Measurements from ENCODE around the gene CHN1.
A peak's percentile ranks its signal among the peaks of the same experiment; 100 is the strongest.

Gene CHN1

DNA sequence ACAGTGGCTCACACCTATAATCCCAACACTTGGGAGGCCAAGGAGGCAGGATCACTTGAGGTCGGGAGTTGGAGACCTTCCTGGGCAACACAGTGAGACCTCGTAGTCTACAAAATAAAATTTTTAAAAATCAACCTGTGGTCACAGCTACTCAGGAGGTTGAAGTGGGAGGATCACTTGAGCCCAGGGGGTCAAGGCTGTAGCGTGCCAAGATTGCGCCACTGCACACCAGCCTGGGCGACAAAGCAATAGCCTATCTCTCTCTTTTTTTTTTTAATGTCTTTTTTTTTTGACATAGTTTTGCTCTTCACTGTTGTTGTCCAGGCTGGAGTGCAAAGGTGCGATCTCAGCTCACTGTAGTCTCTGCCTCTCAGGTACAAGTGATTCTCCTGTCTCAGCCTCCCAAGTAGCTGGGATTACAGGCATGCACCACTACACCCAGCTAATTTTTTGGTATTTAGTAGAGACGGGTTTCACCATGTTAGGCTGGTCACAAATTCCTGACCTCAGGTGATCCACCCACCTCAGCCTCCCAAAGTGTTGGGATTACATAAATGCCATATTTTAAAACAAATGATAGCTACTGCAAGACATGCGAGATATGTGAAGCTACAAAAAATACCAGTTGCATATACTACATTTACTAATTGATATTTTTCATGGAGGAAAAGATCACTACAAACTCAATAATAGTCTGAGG lies 55.0 kb downstream of the CHN1 start:
- no peaks in the 10 kb centered on the region for H3K27me3 ChIP-seq (ENCODE audit: control insufficient read depth, insufficient read depth, low read length)
- no peaks in the 10 kb centered on the region for H3K9me3 ChIP-seq (ENCODE audit: control insufficient read depth, low read depth, low read length)
- no peaks in the 10 kb centered on the region for H3K36me3 ChIP-seq (ENCODE audit: control insufficient read depth, low read depth, low read length)
- no peak overlapping the region for H3K9ac ChIP-seq (ENCODE audit: low read length)
- H3K4me1 ChIP-seq (ENCODE audit: control insufficient read depth, low read depth, low read length) = peaks cover 18% of the 10 kb centered on the region
- H3K27ac ChIP-seq (ENCODE audit: low read length) = no peak overlapping the region
- no peak overlapping the region for H3K4me3 ChIP-seq (ENCODE audit: low read length)

DNA sequence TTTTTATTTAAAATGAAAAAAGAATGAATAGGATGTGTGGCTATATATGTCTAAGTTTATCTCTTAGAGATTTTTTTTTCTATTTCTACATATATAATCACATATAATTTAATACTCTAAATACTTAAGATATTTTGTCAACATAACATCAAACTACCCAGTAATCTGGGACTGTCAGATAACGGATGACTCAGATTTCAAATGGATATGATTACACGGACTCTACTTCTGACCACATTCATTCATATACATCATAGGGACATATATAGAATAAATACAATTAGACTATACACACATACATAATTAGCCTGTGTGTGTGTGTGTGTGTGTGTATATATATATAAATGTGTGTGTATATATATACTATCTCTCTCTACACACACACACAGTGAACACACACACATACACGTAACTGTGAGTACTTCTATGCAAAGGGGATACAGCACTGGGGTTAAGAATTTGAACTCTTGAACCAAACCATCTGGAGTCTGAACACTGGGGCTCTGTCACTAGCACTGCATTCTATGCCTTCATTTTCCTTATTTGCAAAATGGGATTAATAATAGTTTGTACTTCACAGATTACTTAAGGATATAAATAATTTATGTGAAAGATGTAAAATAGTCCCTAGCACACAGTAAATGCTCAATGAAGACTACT lies 59.5 kb downstream of the CHN1 start:
- Histone ChIP-seq H3K36me3 (ENCODE audit: control insufficient read depth, low read depth, low read length) (peaks cover 17% of the 10 kb centered on the region), H3K4me3 (ENCODE audit: low read length) (no peak overlapping the region), H3K9ac (ENCODE audit: low read length) (no peak overlapping the region), H3K9me3 (ENCODE audit: control insufficient read depth, low read depth, low read length) (no peaks in the 10 kb centered on the region), H3K27ac (ENCODE audit: low read length) (no peak overlapping the region), H3K4me1 (ENCODE audit: control insufficient read depth, low read depth, low read length) (no peaks in the 10 kb centered on the region), H3K27me3 (ENCODE audit: control insufficient read depth, insufficient read depth, low read length) (no peaks in the 10 kb centered on the region)

DNA sequence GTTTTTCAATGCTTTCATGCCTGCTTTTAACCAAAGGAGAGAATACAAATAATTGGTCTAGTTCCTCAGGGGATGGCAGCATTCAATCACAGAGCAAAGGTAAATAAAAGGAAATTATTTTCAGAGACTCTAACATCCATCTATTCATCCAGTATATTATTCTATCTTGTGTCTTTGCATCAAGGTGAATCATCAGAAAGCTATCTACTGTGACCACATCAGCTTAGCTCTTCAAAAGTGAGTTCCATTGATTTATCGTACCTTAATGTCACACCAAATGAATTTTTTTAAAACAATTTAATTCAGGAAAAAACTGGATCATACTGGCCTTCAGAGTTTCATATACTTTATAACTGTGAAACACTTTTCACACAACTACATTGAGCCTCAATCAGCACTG lies 66.1 kb downstream of the CHN1 start:
- Histone ChIP-seq H3K4me1 (ENCODE audit: control insufficient read depth, low read depth, low read length) (no peaks in the 10 kb centered on the region), H3K4me3 (ENCODE audit: low read length) (no peak overlapping the region), H3K36me3 (ENCODE audit: control insufficient read depth, low read depth, low read length) (peaks cover 15% of the 10 kb centered on the region), H3K27ac (ENCODE audit: low read length) (no peak overlapping the region), H3K9ac (ENCODE audit: low read length) (no peak overlapping the region), H3K9me3 (ENCODE audit: control insufficient read depth, low read depth, low read length) (peaks cover 9% of the 10 kb centered on the region), H3K27me3 (ENCODE audit: control insufficient read depth, insufficient read depth, low read length) (no peaks in the 10 kb centered on the region)

- peaks cover 17% of the 10 kb centered on the region for H3K4me1 ChIP-seq (ENCODE audit: control insufficient read depth, low read depth, low read length)
- no peaks in the 10 kb centered on the region for H3K27me3 ChIP-seq (ENCODE audit: control insufficient read depth, insufficient read depth, low read length)
- H3K9ac ChIP-seq (ENCODE audit: low read length) = no peak overlapping the region
- H3K4me3 ChIP-seq (ENCODE audit: low read length) = no peak overlapping the region
- peaks cover 9% of the 10 kb centered on the region for H3K9me3 ChIP-seq (ENCODE audit: control insufficient read depth, low read depth, low read length)
- H3K27ac ChIP-seq (ENCODE audit: low read length) = no peak overlapping the region
- H3K36me3 ChIP-seq (ENCODE audit: control insufficient read depth, low read depth, low read length) = peaks cover 14% of the 10 kb centered on the region
These were observed 73.5 kb downstream of the CHN1 start for GRCh38 chr2:174931724-174932123.

GRCh38 chr2:174929786-174930185 lies 75.4 kb downstream of the CHN1 start:
- Histone ChIP-seq H3K4me1 (ENCODE audit: control insufficient read depth, low read depth, low read length) (peaks cover 34% of the 10 kb centered on the region), H3K9ac (ENCODE audit: low read length) (no peak overlapping the region), H3K9me3 (ENCODE audit: control insufficient read depth, low read depth, low read length) (peaks cover 6% of the 10 kb centered on the region), H3K4me3 (ENCODE audit: low read length) (no peak overlapping the region), H3K27ac (ENCODE audit: low read length) (no peak overlapping the region), H3K36me3 (ENCODE audit: control insufficient read depth, low read depth, low read length) (peaks cover 13% of the 10 kb centered on the region), H3K27me3 (ENCODE audit: control insufficient read depth, insufficient read depth, low read length) (no peaks in the 10 kb centered on the region)

DNA sequence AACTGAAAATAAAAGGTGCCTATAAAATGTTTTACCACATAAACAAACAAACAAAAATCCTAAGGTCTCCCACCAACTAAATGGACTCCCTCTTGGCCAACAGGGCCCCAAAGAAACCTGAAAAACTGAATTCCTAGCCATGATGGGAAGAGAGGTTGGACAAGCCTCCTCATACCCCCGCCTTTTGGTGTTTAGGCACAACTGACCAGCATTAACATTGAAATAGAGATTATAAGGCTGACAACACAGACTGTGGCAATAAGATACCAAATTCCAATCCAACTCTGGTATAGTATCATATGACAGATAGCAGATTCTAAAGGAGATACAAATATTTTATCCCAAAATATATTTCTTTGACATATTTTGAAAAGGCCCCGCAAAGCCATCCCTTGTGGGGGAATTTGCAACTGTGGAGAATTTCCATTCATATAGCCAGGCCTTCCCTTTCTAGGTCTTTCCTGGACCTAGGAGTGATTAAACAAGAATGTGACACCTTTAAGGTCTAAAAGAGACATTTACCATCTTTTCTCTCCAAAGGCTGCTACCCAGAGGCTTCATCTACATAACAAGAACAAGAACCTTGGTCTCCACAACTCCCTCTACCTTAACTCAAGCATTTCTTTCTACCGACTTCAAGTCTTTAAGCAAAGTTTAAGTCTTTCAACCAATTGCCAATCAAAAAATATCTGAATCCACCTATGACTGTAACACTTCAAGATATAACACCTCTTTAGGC lies 80.0 kb downstream of the CHN1 start:
- Histone ChIP-seq H3K9ac (ENCODE audit: low read length) (peak overlapping the region; percentile 33), H3K4me3 (ENCODE audit: low read length) (peak overlapping the region; percentile 29), H3K9me3 (ENCODE audit: control insufficient read depth, low read depth, low read length) (no peaks in the 10 kb centered on the region), H3K36me3 (ENCODE audit: control insufficient read depth, low read depth, low read length) (no peaks in the 10 kb centered on the region), H3K27ac (ENCODE audit: low read length) (peak overlapping the region; percentile 50), H3K4me1 (ENCODE audit: control insufficient read depth, low read depth, low read length) (peaks cover 38% of the 10 kb centered on the region), H3K27me3 (ENCODE audit: control insufficient read depth, insufficient read depth, low read length) (no peaks in the 10 kb centered on the region)

DNA sequence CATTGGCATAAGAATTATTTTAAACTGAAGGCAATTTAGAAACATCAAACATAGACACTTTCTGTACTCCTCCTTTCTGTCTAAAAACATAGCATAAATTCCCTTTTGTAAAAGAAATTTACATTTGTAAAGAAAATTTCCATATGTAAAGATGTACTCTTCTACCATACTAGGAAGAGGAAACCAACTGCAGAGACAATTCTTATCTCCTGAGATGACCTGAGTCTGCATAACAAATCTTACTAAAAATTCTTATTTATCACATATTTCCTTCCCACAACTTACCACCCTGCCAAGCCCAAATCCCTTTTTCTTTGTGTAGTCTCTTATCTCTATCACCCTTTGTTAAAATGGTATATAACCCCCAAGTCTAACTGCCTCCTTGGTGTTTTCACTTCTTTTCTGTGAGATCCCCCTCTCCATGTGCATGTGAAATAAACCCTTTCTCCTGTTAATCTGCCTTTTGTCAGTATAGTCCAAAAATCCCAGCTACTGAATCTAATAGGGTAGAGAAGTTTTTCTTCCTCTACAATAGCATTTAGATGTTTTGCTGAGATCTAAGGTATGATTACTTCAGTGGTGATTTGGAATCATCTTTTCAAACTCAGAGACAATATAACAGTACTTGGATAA lies 81.0 kb downstream of the CHN1 start:
- no peaks in the 10 kb centered on the region for H3K36me3 ChIP-seq (ENCODE audit: control insufficient read depth, low read depth, low read length)
- no peaks in the 10 kb centered on the region for H3K27me3 ChIP-seq (ENCODE audit: control insufficient read depth, insufficient read depth, low read length)
- H3K27ac ChIP-seq (ENCODE audit: low read length) = peak overlapping the region; percentile 68
- no peak overlapping the region for H3K9ac ChIP-seq (ENCODE audit: low read length)
- H3K4me1 ChIP-seq (ENCODE audit: control insufficient read depth, low read depth, low read length) = peaks cover 37% of the 10 kb centered on the region
- H3K4me3 ChIP-seq (ENCODE audit: low read length) = peak overlapping the region; percentile 6
- no peaks in the 10 kb centered on the region for H3K9me3 ChIP-seq (ENCODE audit: control insufficient read depth, low read depth, low read length)

DNA sequence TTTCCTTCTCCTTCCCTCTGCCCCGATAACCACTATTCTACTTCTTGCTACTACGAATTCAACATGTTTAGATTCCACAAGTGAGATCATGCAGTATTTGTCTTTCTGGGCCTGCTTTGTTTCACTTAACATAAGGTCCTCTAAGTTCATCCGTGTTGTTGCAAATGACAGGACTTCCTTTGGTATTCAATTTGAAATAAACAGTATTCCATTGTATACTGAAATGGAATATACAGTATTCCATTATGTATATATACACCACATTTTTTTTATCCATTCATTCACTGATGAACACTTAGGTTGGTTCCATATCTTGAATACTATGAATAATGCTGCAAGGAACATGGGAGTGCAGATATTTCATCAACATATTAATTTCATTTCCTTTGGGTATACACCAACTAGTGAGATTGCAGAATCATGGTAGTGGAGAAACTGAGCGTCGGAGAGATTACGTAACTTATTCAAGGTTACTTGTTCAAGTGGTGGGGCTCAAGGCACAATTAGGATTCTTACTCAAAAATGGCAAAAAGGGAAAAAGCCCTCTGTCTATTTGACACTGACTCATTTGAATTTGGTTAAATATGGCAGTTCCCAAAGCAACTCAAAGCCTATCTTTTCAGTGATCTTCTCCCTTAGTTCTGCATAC lies 85.1 kb downstream of the CHN1 start:
- no peak overlapping the region for H3K9ac ChIP-seq (ENCODE audit: low read length)
- no peak overlapping the region for H3K27ac ChIP-seq (ENCODE audit: low read length)
- H3K4me1 ChIP-seq (ENCODE audit: control insufficient read depth, low read depth, low read length) = peaks cover 36% of the 10 kb centered on the region
- H3K9me3 ChIP-seq (ENCODE audit: control insufficient read depth, low read depth, low read length) = no peaks in the 10 kb centered on the region
- no peaks in the 10 kb centered on the region for H3K27me3 ChIP-seq (ENCODE audit: control insufficient read depth, insufficient read depth, low read length)
- H3K36me3 ChIP-seq (ENCODE audit: control insufficient read depth, low read depth, low read length) = no peaks in the 10 kb centered on the region
- H3K4me3 ChIP-seq (ENCODE audit: low read length) = no peak overlapping the region

DNA sequence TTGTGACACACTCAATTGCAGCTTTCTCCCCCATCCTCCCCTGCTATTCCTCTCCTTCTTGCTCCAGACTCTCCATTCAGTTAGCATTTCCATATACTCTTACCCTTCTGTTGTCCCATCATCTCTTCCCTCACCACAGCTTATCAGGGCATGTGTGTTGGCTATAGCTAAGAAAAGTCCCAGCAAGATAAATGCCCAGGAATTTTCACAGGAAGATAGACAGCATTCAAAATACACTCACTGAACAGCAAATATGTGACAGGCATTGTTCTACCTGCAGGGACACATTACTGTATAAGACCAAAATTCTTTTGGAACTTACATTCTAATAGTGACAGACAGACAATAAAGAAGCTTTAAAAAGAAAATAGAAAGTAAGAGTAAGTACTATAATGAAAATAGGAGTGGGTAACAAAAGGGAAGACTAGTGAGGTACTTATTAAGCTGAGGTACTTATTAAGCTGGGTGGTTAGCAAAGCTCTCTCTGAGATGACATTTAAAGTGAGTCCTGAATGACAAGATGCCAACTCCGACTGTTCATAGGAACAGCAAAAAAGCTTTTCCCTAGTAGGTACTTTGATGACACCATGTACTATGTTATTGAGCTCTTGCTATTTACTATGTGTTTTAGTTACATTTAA lies 86.2 kb downstream of the CHN1 start:
- no peak overlapping the region for H3K4me3 ChIP-seq (ENCODE audit: low read length)
- no peak overlapping the region for H3K9ac ChIP-seq (ENCODE audit: low read length)
- H3K36me3 ChIP-seq (ENCODE audit: control insufficient read depth, low read depth, low read length) = peaks cover 5% of the 10 kb centered on the region
- H3K27me3 ChIP-seq (ENCODE audit: control insufficient read depth, insufficient read depth, low read length) = no peaks in the 10 kb centered on the region
- peaks cover 30% of the 10 kb centered on the region for H3K4me1 ChIP-seq (ENCODE audit: control insufficient read depth, low read depth, low read length)
- no peaks in the 10 kb centered on the region for H3K9me3 ChIP-seq (ENCODE audit: control insufficient read depth, low read depth, low read length)
- no peak overlapping the region for H3K27ac ChIP-seq (ENCODE audit: low read length)

DNA sequence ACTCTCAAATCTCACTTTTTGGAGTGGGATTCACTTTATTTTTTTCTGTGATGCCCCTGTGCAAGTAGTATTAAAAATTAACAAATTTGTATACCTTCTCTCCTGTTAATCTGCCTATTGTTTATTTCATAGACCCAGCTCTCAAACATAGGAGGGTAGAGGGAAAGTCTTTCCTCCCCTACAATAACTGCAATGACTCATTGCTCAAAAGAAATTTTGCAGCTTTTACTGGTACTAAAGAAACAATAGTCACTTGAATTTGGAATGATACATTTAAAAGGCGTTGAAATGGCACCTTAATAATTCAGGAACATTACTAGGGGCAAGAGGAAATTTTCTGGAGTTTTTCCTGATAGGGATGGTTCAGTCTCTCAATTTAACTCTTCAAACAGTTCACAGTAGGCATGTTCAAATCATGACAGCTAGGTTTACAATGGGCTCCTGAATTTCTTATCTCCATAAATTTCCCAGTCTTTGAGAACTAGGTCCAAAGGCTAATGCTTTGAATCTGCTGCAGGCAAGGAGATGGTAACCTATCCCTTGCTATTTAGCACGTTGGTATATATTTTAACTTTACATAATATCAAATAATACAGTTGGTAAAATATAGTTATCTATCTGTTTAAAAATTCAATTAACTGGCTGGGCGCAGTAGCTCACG lies 88.8 kb downstream of the CHN1 start:
- H3K36me3 ChIP-seq (ENCODE audit: control insufficient read depth, low read depth, low read length) = peaks cover 25% of the 10 kb centered on the region
- H3K4me1 ChIP-seq (ENCODE audit: control insufficient read depth, low read depth, low read length) = peaks cover 23% of the 10 kb centered on the region
- H3K4me3 ChIP-seq (ENCODE audit: low read length) = no peak overlapping the region
- H3K27me3 ChIP-seq (ENCODE audit: control insufficient read depth, insufficient read depth, low read length) = no peaks in the 10 kb centered on the region
- H3K27ac ChIP-seq (ENCODE audit: low read length) = peak overlapping the region; percentile 39
- H3K9me3 ChIP-seq (ENCODE audit: control insufficient read depth, low read depth, low read length) = no peaks in the 10 kb centered on the region
- H3K9ac ChIP-seq (ENCODE audit: low read length) = no peak overlapping the region

Data from iPS-18a (cell line).